Measurements from ENCODE around the gene EI24.
A peak's percentile ranks its signal among the peaks of the same experiment; 100 is the strongest.
"Not testable (repeated sequence)": the region's sequence is repeated elsewhere in the genome, so short reads cannot be mapped to it uniquely, and the experiment has no call there.

The EI24 gene

DNA sequence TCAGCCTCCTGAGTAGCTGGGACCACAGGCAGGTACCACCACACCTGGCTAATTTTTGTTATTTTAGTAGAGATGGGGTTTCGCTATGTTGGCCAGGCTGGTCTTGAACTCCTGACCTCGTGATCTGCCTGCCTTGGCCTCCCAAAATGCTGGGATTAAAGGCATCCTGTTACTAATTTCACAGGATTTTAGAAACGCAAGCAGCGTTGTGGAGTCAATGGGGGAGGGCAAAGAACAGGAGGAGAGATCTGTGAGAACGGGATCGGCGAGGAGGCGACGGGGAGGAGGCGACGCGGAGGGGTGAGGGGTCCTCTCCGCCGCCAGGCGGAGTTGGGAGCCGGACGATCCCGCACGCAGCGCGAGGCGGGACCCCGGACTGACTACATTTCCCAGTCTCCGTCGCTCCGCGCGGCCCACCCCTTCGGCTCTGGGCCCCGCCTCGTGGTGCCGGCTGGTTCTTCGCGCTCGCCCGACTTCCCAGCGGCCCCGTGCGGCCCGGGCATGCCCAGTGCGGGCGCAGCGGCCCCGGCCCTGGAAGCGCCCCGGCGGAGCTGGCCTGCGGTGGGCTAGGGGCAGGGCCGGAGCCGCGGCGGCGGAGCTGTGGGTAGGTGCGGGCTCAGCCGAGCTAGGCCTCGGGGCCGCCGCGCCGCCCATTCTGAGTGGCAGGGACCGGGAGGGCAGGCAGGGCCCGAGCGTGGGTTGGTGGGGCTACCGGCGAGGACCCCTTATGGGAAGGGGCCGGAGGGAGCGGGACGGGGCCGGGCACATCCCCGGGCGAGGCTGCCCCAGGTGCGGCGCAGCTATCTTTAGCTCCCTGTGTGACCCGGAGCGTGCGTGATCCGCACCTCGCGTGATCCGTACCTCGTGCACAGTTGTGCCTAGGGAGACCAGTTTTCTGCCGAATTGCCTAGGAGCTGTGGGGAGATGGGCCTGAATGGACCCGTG is at the start of gene EI24:
TSS of gene EI24 (plus strand) at position 508 of the 945 bp plus-strand sequence. CDS start 3,051 bp downstream, outside the sequence.
- peak; percentile 70 to 85 (median 79) for DNase-seq (ENCODE audit: low read depth in 3 of 3, low spot score in 1 of 3)

DNA sequence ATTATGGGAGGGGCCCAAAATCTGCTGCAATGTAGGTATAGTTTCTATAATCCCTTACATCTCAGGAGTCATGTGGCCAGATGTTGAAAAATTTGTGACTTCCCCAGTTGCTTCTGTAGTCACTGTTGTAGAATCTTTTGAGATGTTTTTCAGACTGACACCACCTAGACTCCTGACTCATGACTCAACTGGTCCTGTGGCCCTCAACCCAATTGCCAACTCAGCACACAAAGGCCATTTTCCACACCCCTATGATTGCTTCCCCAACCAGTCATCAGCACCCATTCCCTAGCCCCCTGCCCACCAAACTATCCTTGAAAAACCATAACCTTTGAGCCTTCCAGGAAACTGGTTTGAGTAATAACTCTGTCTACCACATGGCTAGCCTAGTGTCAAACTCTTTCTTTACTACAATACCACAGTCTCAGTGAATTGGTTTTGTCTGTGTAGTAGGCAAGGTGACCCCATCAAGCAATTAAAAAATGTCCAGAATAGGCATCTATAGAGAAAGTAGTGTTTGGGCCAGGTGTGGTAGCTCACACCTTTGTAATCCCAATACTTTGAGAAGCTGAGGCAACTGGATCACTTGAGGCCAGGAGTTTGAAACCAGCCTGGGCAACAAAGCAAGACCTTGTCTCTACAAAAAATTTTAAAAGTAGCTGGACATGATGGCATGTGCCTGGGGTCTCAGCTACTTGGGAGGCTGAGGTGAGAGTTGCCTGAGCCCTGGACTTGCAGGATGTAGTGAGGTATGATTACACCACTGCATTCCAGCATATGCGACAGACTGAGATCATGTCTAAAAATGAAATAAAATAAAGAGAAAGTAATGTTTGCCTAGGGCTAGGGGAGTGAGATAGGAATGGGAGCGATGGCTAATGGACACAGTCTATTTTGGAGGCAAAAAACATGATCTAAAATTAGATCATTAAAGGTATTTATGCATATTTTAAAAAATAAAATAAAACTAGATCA is 49.1 kb upstream of the EI24 start:
- no peak for DNase-seq (ENCODE audit: low read depth in 3 of 3, low spot score in 1 of 3)

DNA sequence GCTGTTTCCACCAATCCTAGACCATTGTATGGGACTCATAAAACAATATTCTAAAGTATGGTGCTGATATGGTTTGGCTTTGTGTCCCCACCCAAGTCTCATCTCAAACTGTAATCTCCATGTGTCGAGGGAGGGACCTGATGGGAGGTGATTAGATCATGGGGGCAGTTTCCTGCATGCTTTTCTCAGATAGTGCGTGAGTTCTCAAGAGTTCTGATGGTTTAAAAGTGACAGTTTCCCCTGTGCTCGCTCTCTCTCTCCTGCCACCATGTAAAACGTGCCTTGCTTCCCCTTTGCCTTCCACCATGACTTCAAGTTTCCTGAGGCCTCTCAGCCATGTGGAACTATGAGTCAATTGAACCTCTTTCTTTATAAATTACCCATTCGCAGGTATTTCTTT is 44.0 kb upstream of the EI24 start:
- no peak for DNase-seq (ENCODE audit: low read depth in 3 of 3, low spot score in 1 of 3)

DNA sequence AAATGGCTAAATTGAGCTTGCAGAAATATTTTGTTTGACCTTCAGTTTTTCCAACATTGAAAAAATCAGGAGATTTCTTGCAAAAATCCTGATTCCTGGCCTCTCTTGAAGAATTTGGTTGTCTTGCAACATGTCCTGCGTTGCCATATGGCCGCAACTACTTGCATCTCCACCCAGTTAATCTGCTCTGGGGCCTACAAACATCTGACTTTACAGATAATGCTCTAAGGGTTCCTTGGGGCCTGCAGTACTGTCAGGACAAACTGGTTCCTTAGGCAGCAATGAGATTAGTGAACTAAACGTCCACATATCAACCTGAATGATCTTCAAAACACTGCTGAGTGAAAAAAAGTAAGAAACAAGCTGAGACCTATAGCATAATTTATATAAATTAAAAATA is 36.6 kb upstream of the EI24 start:
- DNase-seq (ENCODE audit: low read depth in 3 of 3, low spot score in 1 of 3) = no peak

DNA sequence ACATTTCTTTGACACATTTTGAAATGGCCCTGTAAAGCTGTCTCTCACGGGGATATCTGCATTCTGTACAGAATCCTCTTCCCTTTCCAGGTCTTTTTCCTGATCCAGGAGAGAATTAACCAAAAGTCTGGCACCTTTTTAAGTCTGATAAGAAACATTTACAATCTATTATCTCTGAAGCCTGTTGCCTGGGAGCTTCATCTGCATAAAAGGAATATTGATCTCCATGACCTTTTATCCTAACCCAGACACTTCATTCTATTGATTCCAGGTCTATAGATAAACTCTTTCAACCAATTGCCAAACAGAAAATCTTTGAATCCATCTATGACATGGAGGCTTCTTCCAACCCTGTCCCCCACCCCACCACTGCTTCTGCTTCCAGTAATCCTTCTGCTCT is 33.7 kb upstream of the EI24 start:
- DNase-seq (ENCODE audit: low read depth in 3 of 3, low spot score in 1 of 3) = no peak

- not testable (repeated sequence) for DNase-seq (ENCODE audit: low read depth in 3 of 3, low spot score in 1 of 3)
Observed at GRCh38 chr11:125536834-125537233, 32.4 kb upstream of the EI24 start.

- DNase-seq (ENCODE audit: low read depth in 3 of 3, low spot score in 1 of 3) = no peak
Observed at GRCh38 chr11:125542709-125543108, 26.6 kb upstream of the EI24 start.

- no peak for DNase-seq (ENCODE audit: low read depth in 3 of 3, low spot score in 1 of 3)
Observed at GRCh38 chr11:125550780-125551179, 18.5 kb upstream of the EI24 start.

GRCh38 chr11:125551835-125552342 is 17.4 kb upstream of the EI24 start:
- no peak for DNase-seq (ENCODE audit: low read depth in 3 of 3, low spot score in 1 of 3)

DNA sequence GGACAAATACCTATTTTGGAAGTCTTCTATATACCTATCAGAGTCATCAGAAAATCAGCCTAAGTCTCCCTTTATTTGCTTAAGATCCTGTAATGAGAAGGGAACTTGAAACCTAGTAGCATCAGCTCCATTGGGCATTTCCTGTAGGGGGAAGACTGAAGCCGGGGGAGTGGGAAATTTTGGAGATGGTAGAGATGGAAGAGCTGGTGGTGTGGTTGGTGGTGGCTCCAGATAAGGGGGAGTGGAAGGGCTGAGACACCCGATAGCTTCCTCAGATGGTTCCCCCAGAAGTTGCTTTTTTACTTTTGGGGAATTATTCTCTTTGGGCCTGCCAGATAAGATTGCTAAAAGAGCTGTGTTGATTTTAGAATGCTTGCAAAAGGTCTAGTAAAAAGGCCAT is 16.4 kb upstream of the EI24 start:
- no peak for DNase-seq (ENCODE audit: low read depth in 3 of 3, low spot score in 1 of 3)

DNA sequence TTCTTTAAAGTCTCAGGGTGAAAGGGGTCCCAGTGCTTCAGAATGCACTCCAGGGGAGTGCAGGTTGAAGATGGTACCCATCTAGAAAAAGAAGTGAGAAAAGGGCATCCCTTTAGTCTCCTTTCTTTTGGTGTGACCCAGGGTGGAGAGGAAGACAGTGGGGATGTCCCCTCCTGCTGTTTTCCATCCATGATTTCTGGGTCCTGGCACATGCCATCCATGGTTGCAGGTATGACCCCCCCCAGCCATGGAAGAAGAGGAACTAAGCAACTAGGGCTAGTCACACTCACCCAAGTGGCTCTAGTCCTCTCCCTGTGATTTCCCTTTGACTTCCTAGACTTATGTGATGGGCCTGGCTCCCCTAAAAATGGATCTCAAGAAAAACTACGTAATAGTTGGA is 15.9 kb upstream of the EI24 start:
- no peak for DNase-seq (ENCODE audit: low read depth in 3 of 3, low spot score in 1 of 3)

GRCh38 chr11:125554038-125554437 is 15.2 kb upstream of the EI24 start:
- no peak for DNase-seq (ENCODE audit: low read depth in 3 of 3, low spot score in 1 of 3)

DNA sequence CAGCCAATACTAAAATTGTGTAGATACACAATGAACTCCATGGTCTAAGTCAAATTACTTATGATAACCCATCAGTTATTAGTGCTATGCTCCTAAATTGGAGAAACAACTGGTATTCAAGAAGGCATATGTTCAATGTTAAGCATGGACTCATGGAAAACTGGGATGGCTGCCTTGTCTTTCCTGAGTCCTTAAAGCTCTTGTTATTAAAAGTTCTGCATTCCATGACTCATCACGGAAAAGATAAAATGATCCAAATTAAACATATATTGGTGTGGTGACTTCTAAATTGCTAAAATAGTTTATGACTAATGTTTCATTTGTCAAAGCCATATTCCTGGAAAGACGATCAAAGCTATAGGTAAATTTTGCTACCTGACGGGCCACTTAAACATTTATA is 9.4 kb upstream of the EI24 start:
- no peak for DNase-seq (ENCODE audit: low read depth in 3 of 3, low spot score in 1 of 3)

DNA sequence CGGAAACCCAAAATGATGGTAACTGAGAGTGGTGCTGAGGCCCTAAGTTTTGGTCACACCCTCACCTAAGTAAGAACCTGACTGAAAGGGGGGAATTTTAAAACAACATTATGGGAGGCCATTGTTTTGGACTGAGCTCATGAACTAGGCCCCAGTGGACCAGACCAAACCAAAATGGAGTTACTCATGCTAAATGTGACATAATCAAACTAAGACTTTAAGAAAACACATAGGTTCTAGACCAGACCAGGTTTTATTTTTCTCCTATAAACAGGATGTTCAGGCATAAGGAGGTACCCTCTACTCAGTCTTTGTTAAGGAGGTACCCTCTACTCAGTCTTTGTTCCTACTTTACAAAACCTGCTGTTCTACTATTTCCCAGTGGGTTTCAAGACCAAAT is 7.4 kb upstream of the EI24 start:
- no peak for DNase-seq (ENCODE audit: low read depth in 3 of 3, low spot score in 1 of 3)

GRCh38 chr11:125562430-125562829 is 6.8 kb upstream of the EI24 start:
- no peak for DNase-seq (ENCODE audit: low read depth in 3 of 3, low spot score in 1 of 3)

GRCh38 chr11:125564357-125564756 is 4.9 kb upstream of the EI24 start:
- no peak for DNase-seq (ENCODE audit: low read depth in 3 of 3, low spot score in 1 of 3)

- no peak for DNase-seq (ENCODE audit: low read depth in 3 of 3, low spot score in 1 of 3)
Observed at GRCh38 chr11:125566235-125566634, 3.0 kb upstream of the EI24 start.

- DNase-seq (ENCODE audit: low read depth in 3 of 3, low spot score in 1 of 3) = no peak
Observed at GRCh38 chr11:125569915-125570621, 791 bp downstream of the EI24 start.

GRCh38 chr11:125570952-125571351 is 1.7 kb downstream of the EI24 start:
- DNase-seq (ENCODE audit: low read depth in 3 of 3, low spot score in 1 of 3) = no peak

DNA sequence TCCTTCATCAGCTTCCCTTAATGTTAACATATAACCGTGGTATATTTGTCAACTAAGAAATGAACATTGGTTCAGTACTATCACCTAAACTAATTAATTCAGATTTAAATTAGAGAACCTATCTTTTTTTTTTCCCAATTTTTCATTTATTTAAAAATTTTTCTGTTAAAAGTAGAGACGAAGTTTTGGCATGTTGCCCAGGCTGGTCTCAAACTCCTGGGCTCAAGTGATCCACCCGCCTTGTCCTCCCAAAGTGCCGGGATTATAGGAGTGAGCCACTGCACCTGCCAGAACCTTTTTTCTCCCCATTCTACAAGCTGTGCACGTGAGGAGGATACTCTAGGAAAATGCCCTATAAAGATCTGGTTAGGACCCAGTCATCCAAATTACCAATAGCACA is 3.6 kb downstream of the EI24 start:
- DNase-seq (ENCODE audit: low read depth in 3 of 3, low spot score in 1 of 3) = no peak

- not testable (repeated sequence) for DNase-seq (ENCODE audit: low read depth in 3 of 3, low spot score in 1 of 3)
Observed at GRCh38 chr11:125577181-125577580, 7.9 kb downstream of the EI24 start.
